NCI-H1436 (cell line): ENCODE results near the gene TICAM2.
"Not testable (repeated sequence)": the region's sequence is repeated elsewhere in the genome, so short reads cannot be mapped to it uniquely, and the experiment has no call there.

Source experiments
- DNase-seq: peaks from one replicate; lab custom pipeline; 2025; lab: John Stamatoyannopoulos, UW

TICAM2 gene, protein sequence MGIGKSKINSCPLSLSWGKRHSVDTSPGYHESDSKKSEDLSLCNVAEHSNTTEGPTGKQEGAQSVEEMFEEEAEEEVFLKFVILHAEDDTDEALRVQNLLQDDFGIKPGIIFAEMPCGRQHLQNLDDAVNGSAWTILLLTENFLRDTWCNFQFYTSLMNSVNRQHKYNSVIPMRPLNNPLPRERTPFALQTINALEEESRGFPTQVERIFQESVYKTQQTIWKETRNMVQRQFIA

DNA sequence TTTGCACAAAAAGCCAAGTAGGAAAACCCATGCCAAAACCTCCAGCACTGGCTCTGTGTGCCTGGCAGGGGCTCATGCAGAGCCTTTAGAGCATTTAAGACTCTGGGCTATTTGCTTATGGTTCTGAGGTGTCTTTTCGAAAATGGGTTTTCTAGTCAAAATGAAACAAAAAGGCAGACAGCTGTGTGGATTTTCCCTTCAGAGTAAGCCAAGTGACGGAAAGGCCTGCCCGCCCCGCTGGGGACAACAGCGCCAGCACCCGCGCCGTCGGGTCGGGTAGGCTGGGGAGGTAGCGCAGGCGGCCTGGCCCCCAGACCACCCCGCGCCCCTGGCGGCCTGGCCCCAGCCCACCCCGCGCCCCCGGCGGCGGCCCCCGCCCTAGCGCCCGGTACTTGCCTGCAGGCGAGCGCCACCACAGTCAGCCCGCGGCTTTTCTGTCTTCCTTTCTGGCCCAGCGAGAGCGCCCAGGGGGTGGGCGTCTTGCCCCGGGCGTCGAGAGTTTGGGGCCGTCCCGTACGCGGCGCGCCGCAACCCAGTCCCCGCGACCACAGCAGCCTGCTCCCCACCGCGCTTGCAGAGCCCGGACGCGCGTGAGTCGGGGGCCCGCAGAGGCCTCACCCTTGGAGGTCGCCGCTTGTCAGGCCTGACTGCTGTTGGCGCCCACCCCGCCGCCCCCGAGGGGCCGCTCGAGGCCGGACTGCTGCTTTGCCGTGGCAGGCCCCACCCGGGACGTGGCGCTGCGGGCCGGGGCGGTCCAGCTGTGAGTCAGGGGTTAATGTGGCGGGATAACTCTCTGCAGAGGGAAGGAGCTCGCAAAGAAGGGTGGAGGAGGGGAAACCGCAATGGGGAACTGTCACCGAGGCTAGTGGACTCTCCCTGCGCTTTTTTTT lies at the start of gene TICAM2:
Gene TICAM2 (minus strand): TSS at position 779 of the 890 bp plus-strand sequence. CDS start 21,223 bp downstream, outside the sequence.
- DNase-seq: no peak

DNA sequence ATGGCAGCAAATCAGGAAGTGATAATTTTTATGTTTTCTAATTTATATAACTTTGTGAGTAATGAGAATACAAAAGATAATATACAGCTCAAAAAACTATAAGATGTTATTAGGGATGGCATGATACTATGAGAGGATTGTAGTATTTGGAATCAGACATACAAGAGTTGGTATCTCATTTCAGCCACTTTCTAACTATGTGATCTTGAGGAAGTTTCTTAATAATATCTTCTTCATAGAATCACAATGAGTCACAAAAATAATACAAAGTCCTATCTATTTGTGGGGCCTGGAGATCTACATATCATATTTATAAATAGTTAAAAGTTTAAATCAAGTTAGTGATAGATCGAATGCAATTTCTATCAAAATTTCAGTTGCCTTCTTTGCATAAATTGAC lies 47.3 kb upstream of the TICAM2 start:
- DNase-seq: no peak

DNA sequence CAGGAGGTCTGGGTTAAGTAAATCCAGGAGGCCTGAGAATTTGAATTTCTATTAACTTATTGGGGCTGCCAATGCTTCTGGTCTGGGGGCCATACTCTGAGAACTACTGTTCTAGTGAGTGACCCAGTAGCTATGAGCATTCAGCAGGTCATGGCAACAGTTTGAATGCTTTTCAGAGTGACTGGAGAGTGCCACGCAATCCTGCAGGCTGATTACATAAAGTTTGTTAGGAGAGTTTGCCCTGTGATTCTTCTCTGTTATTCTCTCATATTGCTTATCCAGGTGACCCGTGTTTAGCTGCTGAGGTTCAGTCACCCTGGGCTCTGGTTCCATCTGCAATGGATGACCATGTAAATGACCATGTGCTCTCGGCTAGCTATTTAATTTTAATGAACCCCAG lies 45.8 kb upstream of the TICAM2 start:
- DNase-seq: no peak

DNA sequence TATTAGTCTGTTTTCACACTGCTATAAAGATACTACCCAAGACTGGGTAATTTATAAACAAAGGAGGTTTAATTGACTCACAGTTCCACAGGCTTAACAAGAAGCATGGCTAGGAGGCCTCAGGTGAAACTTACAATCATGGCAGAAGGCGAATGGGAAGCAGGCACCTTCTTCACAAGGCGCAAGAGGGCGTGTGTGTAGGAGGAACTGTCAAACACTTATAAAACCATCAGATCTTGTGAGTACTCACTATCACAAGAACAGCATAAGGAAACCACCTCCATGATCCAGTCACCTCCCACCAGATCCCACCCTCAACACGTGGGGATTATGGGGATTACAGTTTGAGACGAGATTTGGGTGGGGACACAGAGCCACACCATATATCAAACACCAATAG lies 43.1 kb upstream of the TICAM2 start:
- DNase-seq: not testable (repeated sequence)

DNA sequence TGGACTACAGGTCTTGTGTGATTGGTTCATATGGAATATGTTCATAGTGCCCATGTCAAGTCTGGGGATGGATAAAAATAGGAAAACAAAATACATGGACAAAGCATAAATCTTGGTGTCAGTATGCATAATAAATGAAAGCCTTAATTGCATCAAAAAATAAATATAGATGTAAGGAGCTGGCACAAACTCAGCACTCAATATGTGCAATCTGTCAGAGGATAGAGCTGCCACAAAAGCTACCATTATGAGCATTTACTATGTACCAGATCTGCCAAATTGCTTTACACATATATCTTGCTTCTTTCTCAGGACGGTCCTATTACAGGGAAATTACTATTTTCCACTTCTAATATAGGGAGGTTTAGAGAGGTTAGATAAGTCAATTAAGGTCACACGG lies 41.8 kb upstream of the TICAM2 start:
- DNase-seq: no peak

DNA sequence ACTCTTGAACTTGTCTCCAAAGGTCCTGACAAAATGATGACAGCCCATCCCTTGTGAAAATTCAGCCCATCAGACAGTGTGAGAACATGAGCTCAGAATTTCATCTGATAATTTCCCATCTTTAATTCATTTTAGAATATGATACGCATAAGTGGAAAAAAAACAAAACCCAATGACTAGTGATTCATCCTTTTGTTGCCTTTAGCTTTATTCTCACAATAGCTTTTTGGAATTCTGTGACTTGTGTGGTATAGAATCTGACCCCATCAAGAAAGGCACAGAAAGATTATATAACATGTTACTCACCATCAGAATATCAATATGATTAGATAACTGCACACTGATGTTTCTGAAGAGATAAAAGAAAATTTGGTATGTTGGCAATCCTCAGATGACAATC lies 39.7 kb upstream of the TICAM2 start:
- DNase-seq: no peak

DNA sequence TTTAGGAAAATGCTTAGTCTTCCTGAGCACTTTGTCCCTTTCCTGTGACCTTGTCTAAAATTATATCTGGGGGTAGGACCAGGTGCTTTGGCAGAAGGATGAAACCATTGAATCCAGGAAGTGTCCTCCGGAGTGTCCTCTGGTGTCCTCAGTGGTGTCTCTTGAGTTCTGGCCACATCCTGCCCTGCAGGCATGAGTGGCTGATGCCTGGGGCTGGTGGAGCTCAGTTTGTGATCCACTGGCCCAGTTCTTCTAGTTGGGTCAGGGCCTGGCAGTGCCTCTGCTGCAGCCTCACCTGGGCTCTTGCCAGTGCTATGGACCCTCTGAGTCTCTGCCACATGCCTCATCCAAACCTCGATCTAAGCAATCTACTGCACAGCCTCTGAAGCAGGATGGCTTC lies 38.0 kb upstream of the TICAM2 start:
- DNase-seq: no peak

DNA sequence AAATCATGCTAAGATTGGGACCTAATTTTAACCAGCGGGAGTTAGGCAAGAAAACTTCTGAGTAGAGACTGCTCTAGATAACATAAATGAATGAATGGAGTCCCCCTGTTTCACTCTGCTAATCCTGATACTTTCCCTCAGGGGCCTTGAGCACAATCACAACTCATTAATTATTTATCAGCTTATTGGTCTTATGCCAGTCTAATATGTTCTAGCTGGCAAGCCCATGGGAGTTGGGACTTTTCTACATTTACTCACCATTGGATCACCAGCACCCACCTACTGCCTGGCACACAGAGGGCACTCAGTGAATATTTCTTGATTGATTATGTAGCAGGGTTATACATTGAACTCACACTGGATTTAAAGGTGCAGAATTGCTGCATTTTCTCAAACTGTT lies 37.1 kb upstream of the TICAM2 start:
- DNase-seq: no peak

DNA sequence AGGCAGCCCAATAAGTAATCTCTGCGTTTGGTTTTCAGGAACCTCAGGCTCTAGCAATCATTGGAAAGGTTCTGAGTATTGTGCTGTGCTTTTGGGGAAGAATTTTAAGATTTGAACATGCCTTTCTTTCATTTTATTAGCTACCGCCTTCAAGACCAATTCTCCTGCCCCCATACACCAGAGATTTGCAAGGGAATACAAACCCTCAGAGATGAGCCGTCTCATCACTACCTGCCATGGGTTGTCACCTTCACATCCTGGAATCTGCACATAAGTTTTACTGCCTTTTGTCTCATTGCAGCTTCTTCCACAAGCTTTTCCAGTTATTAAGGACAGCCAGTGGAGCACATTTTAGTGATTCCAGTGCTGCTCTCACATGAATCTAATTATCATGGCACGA lies 35.2 kb upstream of the TICAM2 start:
- no peak for DNase-seq

DNA sequence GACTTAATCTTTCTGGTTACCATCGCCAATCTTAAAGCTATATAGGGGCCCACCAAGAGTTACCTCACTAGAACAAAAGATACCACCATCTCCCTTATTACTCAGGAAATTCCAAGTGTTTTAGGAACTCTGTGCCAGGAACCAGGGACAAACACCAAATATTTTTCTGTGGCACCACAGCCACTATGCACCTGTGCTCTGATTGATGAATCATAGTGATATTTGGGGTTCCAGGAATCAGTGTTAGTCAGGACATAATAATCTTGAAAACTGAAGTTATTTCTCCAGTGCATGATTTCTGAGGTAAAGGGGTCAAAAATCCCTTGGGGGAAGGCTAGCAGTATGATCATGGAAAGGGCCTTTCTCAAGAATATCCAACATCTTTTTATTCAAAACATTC lies 33.7 kb upstream of the TICAM2 start:
- DNase-seq: no peak

DNA sequence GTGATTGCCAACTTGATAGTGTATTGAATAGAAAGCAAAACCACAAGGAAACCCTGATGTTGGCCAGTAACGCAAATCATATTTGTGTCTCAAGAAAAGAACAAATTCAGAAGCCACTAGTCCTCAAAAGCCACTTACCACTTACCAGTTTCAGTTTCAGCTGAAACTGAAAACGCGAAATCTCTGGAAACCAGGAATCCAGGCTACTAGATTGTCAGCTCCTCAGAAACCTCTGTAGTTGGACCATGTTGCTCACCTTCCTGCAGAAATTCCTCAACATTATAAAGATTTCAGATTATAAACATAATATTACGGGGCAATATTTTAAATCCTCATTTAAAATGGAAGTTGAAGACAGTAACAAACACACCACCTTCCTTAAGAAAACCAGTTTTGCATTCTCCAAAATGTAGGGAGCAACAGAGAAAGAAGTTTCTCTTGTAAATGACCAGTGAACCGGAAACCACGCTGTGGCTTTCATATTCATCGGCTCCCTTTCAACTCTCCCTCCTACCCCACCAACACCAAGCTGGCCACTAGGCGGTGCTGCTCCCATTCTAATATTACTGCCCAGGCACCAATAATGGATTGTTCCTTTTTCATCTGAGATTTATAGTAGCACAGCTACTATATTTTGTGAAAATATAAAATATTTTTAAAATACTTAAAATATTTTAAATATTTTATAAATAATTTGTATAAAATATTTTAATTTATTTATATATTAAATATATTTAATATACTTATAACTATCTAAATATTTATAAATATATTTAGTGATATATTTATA lies 32.3 kb upstream of the TICAM2 start:
- peak; percentile 73 for DNase-seq

DNA sequence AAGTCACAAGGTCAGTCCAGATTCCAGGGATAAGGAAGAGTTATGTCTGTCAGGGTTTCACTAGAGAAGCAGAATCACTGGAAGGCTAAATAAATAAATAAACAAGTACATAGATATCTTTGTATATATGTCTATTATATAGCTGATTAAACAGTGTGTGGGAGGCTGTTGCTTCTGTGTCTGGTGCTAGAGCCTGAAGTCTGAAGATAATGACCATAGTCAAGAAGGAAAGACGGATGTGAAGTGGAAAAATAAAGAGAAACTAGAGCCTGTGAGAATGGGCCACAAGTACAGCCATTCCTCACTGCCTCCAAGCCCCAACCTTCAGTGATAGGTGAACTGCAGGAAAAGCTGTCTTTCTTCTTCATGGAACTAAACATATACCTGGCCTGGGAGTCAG lies 27.6 kb upstream of the TICAM2 start:
- DNase-seq: no peak

DNA sequence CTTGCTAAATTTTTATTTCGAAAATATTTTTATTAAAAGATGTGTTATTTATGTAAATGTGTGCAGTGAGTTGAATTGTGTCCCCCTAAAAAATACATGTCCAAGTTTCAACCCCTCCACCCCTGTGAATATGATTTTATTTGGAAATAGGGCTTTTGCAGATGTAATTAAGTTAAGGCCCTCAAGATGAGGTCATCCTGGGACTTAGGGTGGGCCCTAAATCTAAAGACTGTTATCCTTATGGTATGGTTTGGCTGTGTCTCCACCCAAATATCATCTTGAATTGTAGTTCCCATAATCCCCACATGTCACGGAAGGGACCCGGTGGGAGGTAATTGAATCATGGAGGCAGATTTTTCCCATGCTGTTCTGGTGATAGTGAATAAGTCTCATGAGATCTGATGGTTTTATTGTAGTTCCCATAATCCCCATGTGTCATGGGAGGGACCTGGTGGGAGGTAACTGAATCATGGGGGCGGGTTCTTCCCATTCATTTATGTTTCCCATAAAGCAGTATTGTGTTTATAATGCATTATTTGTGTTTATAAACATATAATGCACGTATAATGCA lies 25.1 kb upstream of the TICAM2 start:
- DNase-seq: no peak

DNA sequence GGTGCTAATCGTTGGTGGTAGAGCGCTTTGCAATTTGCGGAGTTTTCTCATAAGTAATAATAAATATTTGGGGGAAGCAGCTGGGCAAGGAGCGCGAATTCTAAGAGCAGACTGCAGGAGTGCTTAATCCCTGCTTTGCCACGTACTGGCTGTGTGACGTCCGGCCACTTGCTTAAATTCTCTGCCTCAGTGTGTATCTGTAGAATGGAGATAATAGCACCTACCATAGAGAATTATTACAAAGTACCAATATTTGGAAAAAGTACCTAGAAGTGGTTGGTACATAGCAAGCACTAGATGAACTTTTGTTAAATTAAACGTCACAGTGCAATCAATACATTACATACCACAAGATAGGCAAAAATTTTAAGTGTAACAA lies 24.2 kb upstream of the TICAM2 start:
- DNase-seq: no peak

DNA sequence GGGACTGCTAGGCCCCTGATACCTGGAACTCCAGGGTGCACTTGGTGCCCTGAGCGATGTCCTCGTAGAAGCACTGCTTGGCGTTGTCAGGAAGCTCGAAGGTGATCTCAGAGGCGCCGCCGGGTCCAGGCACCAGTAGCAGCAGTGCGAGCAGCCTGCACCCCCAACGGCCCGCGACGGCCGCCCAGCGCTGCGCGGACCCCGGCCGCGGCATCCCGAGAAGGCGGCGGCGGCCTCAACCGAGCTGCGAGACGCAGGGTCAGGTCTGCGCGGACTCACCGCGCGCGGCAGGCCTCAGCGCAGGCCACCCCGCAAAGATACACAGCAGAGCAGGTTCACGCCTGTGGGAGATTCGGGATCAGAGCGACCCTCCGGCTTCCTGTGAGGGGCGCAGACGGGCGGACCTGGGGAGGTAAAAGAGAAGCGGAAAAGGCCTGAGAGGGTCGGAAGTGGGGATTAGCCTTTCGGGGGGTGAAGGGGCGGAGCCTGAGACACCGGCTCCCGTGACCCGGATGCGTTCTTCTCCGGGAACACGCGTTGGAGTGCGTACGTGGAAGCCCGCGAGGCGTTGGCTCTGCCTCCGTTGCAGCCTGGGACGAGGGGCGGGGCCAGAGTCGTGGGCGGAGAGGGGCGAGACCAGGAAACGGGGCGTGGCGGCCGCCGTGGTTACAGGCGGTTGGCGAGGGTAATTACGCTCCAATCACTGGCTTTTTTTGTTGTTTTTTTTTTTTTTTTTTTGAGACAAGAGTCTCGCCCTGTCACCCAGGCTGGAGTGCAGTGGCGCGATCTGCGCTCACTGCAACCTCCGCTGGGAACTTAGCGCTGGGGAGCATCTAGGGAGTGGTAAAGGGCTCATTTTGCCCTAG lies 23.5 kb upstream of the TICAM2 start, which contains the start of gene TMED7:
Gene TMED7 (minus strand): TSS at position 458 of the 866 bp plus-strand sequence. CDS start 244 bp downstream, at position 214.
- DNase-seq: peak; percentile 96

DNA sequence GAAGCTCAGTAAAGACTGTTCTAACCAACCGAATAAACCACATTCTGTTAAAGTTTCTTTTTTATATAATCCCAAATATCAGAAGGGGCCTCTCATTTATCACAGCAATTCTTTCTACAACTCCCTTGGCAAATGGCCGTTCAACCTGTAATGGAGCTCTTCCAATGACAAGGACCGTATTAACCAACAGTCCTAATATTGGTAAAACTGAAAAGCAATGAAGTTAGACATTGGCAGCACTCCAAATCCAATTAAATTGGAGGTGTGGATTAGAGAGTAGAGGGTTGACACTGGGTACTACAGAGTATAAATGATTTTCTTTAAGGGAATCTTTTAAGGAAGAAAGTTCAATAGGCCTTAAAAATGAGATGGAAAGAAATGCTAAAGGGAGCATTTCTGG lies 22.7 kb upstream of the TICAM2 start:
- DNase-seq: no peak

DNA sequence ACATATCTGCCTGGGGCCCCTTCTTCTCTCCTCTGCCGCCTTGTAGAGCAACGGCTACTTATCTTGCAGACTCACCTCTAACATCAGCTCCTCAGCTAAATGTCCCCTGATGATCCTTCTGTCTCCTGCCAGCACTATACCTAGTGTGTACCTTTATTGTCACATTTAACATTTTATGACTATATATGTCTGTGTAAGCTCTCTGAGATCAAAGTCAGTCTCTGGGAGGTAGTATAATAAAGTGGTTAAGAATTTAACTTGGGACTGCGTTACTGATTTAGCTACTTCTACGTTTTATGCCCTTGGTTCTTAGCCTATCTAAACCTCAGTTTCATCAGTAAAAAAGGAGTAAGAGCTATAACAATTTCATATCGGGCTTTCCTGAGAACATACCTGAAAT lies 21.4 kb upstream of the TICAM2 start:
- no peak for DNase-seq

DNA sequence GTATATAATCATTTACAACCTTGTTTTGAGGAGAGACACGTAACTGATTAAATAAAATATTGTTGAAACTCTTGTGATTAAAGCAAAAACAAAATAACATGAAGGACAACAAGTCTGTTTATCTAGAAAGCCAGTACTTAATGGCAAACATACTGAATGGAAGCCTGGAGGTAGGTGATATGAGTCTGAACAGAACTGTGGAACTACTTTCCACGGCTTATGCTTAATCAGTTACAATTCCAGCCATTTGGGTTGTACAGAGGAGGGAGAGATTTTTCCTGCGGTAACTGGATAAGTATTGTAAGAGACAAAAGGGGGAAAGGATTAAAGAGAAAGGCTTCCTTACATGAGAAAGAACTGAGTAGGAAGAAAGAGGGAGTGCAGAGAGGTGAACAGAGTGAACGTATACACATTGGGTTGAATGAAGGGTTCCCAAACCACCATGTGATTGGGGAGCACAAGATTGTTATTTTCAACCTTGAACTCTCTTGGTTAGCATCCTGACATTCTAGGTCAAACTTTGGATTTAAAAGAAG lies 19.2 kb upstream of the TICAM2 start:
- no peak for DNase-seq

DNA sequence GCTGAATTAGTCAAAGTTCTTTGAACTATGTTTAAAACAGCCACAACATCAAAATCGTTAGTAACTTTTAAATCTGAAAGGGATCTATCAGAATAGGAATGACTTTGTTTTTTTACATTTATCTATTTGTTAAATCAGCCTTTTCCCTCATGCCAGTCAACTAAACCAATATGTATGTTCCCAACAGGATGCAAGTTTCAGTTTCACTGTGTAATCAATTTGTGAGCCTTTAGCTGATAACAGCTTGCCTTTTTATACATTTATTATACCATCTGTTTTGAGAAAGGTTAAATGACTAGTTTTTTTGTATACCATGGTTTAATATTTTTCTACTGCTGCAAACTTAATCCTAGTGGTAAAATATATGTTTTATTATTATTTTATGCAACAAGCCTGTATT lies 14.6 kb upstream of the TICAM2 start:
- no peak for DNase-seq

DNA sequence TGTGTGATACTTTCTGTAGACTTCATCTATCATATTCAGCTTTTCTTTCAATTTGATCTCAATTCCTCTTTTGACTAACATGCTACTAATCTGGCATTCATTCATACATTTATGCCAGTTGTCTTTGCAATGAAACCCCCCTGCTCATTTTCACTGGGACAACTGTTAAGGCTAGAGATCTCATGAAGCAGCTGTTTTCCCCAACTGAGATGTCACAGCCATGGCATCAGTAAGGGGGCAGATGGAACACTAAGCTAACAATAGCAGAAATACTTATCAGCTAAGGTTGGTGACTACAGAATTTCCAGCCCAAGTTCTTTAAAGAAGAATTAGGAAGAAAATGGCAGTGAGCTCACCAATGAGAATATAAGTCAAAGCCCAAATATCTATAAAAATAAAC lies 14.2 kb upstream of the TICAM2 start:
- no peak for DNase-seq

DNA sequence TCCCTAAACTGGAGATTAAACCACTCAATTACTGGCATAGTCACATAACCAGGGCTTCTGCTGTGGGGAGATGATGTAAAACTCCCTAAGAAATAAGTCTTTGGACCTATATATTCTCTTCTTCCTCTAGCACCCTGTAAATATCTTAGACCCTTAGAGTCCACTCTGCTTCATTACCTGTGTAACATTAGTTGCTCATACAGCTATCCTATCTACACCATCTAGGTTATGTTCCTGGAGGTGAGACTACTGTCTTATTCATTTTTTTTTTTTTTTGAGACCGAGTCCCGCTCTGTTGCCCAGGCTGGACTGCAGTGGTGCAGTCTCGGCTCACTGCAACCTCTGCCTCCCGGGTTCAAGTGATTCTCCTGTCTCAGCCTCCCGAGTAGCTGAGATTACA lies 9.6 kb upstream of the TICAM2 start:
- no peak for DNase-seq
